OCI-LY3 (cell line): Measurements from ENCODE around the gene PACS2.

ENCODE experiments used
- EZH2phosphoT487 ChIP-seq: fragments of 200-600 bp; shearing (Covaris generic); IDR thresholded peaks from 2 replicates; pipeline ENCODE4 v1.6.1; 2018; ENCODE audit warnings: antibody characterized with exemption, mixed run types, low read depth
- TF ChIP-seq, protein P1 (sequence below): fragments of 200-600, 300-600 bp; sonication (generic); IDR thresholded peaks from 2 replicates; pipeline ENCODE4 v1.5.1; 2014; ENCODE audit warnings: antibody characterized with exemption, low read length, low read depth

DNA sequence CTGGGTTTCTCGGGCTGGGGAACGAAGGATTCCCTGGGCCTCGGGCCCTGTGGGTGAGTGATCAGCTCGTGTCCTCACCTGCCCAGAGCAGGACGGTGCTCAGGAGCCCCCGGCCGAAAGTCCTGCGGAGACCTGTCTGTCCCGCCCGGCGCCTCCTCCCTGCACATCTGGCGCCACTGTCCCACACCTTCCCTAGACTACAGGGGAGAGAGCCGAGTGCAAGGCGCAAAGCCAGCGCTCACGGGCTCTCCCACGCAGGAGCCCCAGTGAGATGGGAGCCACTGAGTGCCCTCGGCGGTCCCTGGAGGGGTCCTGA lies 70.7 kb downstream of the PACS2 start:
- TF ChIP-seq, protein P1, sequence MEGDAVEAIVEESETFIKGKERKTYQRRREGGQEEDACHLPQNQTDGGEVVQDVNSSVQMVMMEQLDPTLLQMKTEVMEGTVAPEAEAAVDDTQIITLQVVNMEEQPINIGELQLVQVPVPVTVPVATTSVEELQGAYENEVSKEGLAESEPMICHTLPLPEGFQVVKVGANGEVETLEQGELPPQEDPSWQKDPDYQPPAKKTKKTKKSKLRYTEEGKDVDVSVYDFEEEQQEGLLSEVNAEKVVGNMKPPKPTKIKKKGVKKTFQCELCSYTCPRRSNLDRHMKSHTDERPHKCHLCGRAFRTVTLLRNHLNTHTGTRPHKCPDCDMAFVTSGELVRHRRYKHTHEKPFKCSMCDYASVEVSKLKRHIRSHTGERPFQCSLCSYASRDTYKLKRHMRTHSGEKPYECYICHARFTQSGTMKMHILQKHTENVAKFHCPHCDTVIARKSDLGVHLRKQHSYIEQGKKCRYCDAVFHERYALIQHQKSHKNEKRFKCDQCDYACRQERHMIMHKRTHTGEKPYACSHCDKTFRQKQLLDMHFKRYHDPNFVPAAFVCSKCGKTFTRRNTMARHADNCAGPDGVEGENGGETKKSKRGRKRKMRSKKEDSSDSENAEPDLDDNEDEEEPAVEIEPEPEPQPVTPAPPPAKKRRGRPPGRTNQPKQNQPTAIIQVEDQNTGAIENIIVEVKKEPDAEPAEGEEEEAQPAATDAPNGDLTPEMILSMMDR = no peak
- no peak for TF ChIP-seq EZH2phosphoT487
